Mesodermal cell (in vitro differentiated cells): ENCODE measurements around the gene GPR3.
"Not testable (repeated sequence)": the region's sequence is repeated elsewhere in the genome, so short reads cannot be mapped to it uniquely, and the experiment has no call there.

ENCODE experiments used
- H3K27ac ChIP-seq: 2 replicates; pipeline ENCODE4 v1.7.0; 2013; ENCODE audit warnings: mild to moderate bottlenecking, low read depth, low read length, moderate library complexity; ENCODE audit not compliant: severe bottlenecking
- H3K36me3 ChIP-seq: 2 replicates; pipeline ENCODE4 v1.7.1; 2013; ENCODE audit warnings: mild to moderate bottlenecking, low read length, moderate library complexity; ENCODE audit not compliant: control insufficient read depth, insufficient read depth
- H3K4me1 ChIP-seq: one replicate; pipeline ENCODE4 v1.7.1; 2013; ENCODE audit warnings: mild to moderate bottlenecking, low read length; ENCODE audit not compliant: insufficient read depth, control insufficient read depth, poor library complexity, severe bottlenecking
- H3K4me3 ChIP-seq: 2 replicates; pipeline ENCODE4 v1.7.0; 2013; ENCODE audit warnings: low read length, control low read depth, mild to moderate bottlenecking; ENCODE audit not compliant: insufficient read depth, poor library complexity, severe bottlenecking; ENCODE audit errors: extremely low read depth
- H3K9me3 ChIP-seq: 2 replicates; pipeline ENCODE4 v1.7.1; 2013; ENCODE audit warnings: mild to moderate bottlenecking, low read length, moderate library complexity; ENCODE audit not compliant: control insufficient read depth
- WGBS, 2 experiments: methylation state at CpG; one replicate each; pipeline ENCODE4 v1.1.5; 2013; ENCODE audit warnings: missing lambda C conversion rate in 2 of 2; ENCODE audit not compliant: insufficient coverage in 2 of 2; 5-methylcytosine and 5-hydroxymethylcytosine counted together

Gene GPR3

DNA sequence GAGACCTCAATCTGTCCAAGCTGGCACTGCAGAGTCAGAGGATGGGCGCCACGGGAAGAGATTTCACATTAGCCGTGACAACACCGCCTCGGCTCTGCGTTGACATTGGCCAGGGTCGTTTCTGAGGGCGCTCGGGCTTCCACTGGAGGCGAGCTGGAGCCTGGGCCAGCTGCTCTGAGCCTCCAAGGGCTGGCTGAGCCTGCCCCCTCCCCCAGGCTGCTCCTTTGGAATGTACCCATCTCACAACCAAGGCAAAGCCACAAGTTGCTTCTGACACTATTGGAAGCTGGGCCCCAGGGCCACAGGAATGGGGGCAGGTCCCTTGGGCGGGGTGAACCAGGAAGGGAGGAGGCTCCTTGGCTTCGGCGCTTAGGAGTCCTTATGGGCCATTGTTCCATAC, 12.7 kb downstream of the GPR3 start:
- 51 to 53% methylated on average over 12 of the region's 13 CpGs for WGBS, 2 experiments
- peak overlapping the region; percentile 59 for H3K27ac ChIP-seq
- no peak overlapping the region for H3K4me3 ChIP-seq
- H3K9me3 ChIP-seq, result no peaks in the 10 kb centered on the region
- H3K36me3 ChIP-seq, result peaks cover 53% of the 10 kb centered on the region
- H3K4me1 ChIP-seq, result peaks cover 38% of the 10 kb centered on the region

DNA sequence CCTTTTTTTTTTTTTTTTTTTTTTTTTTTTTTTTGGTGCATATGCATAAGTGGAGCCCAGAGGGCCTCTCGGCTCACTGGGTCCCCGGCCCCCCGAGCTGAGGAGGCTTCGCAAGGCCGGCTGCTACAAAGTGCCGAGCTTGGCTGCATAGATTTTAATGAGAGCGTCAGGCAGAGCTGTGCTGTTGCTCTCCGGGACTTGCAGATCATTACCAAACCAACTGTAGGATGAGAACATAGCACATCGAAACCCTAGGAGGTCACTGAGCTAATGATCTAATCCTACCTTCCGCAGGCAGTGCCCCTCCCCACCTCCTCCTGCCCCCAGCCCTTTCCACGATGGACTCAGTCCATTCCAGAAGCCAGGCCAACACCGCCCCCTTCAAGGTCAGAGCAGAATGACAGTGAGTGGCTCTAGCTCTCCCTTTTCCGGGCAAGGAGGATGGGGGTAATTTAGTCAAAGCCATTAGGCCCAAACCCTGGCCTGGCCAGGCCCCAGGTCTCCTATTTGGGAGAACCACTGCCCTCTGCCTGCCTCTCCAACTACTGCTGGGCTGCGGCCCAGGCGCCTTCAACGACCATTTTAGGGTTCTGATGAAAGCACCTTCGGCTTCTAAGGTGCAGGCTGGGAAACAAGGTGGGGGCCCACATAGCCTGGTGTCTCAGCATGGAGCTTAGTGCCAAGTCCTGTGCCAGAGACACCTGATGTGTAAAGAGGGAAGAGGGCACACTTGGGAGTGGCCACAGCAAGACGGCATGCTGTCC, 13.4 kb downstream of the GPR3 start:
- 53 to 61% methylated on average over 4 to 8 of the region's 18 CpGs for WGBS, 2 experiments
- peaks cover 38% of the 10 kb centered on the region for H3K4me1 ChIP-seq
- peak overlapping the region; percentile 59 for H3K27ac ChIP-seq
- H3K36me3 ChIP-seq, result peaks cover 59% of the 10 kb centered on the region
- not testable (repeated sequence) for H3K9me3 ChIP-seq, H3K4me3 ChIP-seq

DNA sequence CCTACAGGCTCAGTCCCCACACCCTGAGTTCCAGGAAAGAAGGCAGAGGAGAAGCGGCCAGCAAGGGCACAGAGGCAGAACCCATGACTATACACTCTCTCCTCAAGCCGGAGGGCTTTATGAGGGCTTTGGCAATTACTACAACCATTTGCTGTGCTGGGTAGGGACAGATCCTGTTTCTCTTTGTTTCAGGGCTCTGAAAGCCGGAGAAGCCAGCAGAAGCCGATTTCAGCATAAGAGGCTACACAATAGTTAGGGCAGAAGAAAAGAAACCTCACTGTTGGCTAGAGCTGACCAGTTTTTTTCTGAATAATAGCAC, 13.9 kb downstream of the GPR3 start:
- Histone ChIP-seq H3K4me3 (no peak overlapping the region), H3K27ac (peak overlapping the region; percentile 36), H3K36me3 (peaks cover 65% of the 10 kb centered on the region), H3K9me3 (no peaks in the 10 kb centered on the region), H3K4me1 (peaks cover 38% of the 10 kb centered on the region)
- WGBS, 2 experiments, result 74 to 94% methylated on average over 2 to 3 of the region's 4 CpGs

DNA sequence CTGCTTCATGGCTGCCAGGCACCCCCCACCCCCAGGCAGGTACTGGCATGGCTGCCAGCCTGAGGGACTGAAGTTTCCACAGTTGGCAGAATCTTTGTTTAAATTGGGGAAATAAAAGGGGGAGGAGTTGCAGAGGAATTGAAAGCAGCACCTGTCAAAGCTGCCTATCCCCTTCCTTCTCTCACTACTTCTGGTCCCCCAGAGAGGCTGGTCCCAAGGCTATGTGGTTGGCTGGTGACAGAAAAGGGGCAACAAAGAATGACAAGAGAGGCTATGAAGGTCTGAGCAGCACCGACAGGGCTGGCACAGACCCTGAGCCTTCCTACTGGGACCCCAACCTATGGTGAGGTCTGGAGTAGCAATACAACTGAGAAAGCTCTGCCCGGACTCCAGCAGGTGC, 14.4 kb downstream of the GPR3 start:
- 100% methylated on average over 2 of the region's 2 CpGs for WGBS, 2 experiments

DNA sequence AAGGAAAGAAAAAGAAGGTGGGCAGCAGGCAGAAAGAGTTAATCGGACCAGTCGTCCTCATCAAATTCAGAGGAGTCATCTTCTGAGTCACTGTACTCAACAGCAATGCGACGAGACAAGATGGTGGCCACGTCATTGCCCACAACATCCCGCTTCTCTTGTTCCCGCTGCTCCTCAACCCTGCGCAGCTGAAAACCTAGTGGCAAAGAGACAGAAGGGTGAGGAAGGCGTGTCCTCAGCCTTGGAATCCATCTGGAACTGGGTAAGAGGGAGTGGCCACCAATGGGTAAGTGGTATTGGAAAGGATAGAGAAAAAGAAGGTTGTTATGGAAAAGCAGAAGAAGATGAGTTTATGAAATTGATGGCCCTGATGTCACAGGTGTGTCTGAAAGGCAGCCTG, 15.7 kb downstream of the GPR3 start:
- H3K9me3 ChIP-seq, result no peaks in the 10 kb centered on the region
- H3K36me3 ChIP-seq, result peaks cover 78% of the 10 kb centered on the region
- peaks cover 34% of the 10 kb centered on the region for H3K4me1 ChIP-seq
- H3K27ac ChIP-seq, result no peak overlapping the region
- H3K4me3 ChIP-seq, result no peak overlapping the region
- 98% methylated on average over 6 to 9 of the region's 9 CpGs for WGBS, 2 experiments

More for the DNA sequence above, 14.4 kb downstream of the GPR3 start:
- peaks cover 38% of the 10 kb centered on the region for H3K4me1 ChIP-seq
- H3K27ac ChIP-seq, result peak overlapping the region; percentile 36
- not testable (repeated sequence) for H3K9me3 ChIP-seq, H3K4me3 ChIP-seq
- H3K36me3 ChIP-seq, result peaks cover 69% of the 10 kb centered on the region

DNA sequence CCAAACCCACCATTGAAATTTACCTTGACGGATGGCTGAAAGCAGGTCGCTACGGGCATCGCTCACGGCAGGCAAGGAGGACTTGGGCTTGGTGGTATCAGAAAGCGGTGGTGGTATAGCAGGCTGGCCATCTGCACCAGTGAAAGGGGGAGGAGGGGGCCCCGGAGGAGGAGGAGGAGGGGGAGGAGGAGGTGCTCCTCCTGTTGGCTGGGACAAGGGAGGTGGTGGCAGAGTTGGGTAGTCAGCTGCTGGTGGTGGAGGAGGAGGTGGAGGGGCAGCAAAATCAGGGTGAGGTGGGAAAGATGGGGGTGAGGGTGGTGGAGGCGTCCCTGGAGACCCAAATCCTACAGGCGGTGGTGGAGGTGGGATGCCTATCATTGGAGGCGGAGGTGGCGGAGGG, 17.2 kb downstream of the GPR3 start:
- WGBS, 2 experiments, result 80 to 97% methylated on average over 1 to 4 of the region's 11 CpGs
- H3K36me3 ChIP-seq, result peaks cover 80% of the 10 kb centered on the region

DNA sequence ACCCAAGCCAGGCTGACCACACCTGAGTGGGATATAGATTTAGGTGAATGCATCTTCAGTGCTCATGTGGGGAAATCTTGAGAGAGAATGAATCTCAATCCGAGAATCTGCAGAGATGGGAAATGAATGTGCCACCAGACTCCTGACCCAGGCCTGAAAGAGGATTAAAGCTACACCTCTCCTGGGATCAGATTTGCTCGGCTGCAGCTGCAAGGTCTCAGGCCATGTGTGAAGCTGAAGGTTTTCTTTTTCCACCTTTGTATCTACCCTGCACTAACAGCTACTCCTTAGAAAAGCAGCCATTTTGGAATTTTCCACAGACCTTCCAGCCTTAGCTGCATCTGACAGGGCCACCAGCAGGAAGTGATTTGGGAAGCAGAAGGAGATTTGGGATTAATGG, 18.3 kb downstream of the GPR3 start:
- Histone ChIP-seq H3K9me3 (no peaks in the 10 kb centered on the region), H3K27ac (no peak overlapping the region), H3K4me3 (no peak overlapping the region), H3K36me3 (peaks cover 86% of the 10 kb centered on the region), H3K4me1 (peaks cover 10% of the 10 kb centered on the region)
- WGBS, 2 experiments, result 100% methylated on average over 2 of the region's 2 CpGs

More for the DNA sequence above, 17.2 kb downstream of the GPR3 start:
- no peaks in the 10 kb centered on the region for H3K9me3 ChIP-seq
- peaks cover 20% of the 10 kb centered on the region for H3K4me1 ChIP-seq
- H3K27ac ChIP-seq, result no peak overlapping the region
- H3K4me3 ChIP-seq, result no peak overlapping the region

DNA sequence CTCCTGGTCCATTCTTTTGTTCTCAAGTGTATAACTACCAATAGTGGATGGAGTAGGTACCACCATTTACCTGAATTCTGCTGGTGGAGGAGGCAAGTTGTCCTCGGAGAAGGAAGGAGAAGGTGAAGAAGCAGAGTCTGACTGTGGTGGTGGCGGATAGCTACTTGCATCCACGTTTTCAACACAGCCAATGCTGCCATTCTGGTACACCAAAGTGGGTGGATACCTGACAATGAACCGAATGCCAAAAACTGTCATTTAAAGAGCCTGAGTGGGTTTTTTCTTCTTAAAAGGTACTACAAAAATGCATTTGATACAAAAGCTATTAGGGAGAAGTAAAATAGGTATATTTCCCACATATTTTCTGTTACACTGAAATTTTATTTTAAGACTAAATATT, 20.1 kb downstream of the GPR3 start:
- Histone ChIP-seq H3K27ac (no peak overlapping the region), H3K4me1 (no peaks in the 10 kb centered on the region), H3K4me3 (no peak overlapping the region), H3K9me3 (no peaks in the 10 kb centered on the region), H3K36me3 (peaks cover 97% of the 10 kb centered on the region)
- 92 to 97% methylated on average over 2 to 3 of the region's 4 CpGs for WGBS, 2 experiments

DNA sequence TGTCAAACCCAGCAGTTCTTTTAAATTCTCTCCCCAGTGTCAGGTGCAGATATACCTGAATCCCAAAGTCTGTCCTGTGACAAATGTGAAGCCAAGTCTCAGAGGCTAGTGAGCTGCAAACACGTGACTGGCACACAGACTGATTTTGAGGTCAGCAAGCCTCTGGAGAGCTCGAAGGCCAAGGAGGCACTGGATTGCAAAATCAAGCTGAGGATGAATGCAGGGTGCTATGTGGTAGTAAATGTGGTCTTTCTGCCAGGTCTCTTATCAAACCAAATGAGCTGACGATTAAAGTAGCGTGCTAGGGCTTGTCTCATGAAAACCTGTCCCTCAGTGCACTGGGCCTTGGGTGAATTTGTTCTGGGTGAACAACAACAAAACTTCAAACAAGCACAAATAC, 20.6 kb downstream of the GPR3 start:
- no peaks in the 10 kb centered on the region for H3K9me3 ChIP-seq
- H3K4me1 ChIP-seq, result peaks cover 4% of the 10 kb centered on the region
- 100% methylated on average over 2 of the region's 4 CpGs for WGBS, 2 experiments
- no peak overlapping the region for H3K27ac ChIP-seq
- peaks cover 96% of the 10 kb centered on the region for H3K36me3 ChIP-seq
- no peak overlapping the region for H3K4me3 ChIP-seq

DNA sequence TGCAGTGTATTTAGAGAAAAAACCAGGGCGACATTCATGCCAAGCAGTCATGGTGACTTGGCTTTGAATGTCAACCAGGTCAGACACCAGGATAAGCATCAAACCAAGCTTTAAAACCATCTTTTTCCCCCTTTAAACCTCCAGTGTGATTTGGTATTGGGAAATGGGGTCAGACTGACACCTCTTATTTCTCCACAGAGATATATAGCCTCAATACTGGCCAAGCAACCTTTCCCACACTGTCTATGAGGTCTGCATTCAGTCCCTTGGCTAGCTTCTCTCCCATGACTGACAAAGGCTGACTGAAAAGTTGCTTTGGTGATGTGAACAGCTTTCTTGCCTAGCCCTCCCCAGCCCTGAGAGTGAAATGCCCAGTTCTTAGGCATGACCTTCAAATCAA, 21.7 kb downstream of the GPR3 start:
- peaks cover 91% of the 10 kb centered on the region for H3K36me3 ChIP-seq
- H3K4me1 ChIP-seq, result peaks cover 13% of the 10 kb centered on the region
- H3K4me3 ChIP-seq, result no peak overlapping the region
- whole genome bisulfite sequencing, 2 experiments, result 80% methylated on average over 1 of the region's 1 CpG; no CpG with 5 or more reads in 1 of the 2 experiments
- no peaks in the 10 kb centered on the region for H3K9me3 ChIP-seq
- H3K27ac ChIP-seq, result no peak overlapping the region

DNA sequence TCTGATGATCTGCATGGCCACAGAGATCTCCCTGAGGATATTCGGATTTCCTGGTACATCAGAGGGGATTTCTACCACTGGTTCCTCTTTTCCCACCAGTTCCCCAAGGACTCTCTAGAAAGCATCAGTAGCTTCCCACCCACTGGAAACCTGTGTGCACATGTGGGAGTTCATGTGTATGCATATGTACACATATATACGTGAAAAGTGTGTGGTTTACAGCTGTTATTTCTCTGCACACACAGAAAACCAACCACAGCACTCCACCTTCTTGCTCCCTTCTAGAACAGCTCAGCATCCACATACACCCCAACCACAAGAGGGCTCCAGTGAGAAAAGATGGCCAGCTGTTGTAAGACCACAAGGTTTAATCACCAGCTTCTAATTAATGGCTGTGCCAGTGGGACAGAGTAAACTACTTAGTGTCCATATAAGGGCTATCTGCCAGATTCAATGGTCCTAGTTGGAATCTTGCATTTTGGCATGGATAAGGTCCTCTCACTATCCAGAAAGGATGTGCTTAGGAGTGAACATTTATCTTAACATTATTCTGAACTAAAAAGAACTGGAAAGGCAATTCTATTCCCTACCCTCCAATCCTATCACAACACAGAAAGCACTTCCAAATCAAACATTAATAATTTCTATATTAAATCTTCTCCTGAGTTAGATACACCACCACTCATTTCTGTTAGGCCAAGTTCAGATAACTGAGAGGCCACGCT, 24.1 kb downstream of the GPR3 start:
- Histone ChIP-seq H3K4me3 (no peak overlapping the region), H3K9me3 (no peaks in the 10 kb centered on the region), H3K4me1 (peaks cover 21% of the 10 kb centered on the region), H3K36me3 (peaks cover 69% of the 10 kb centered on the region), H3K27ac (no peak overlapping the region)
- WGBS, 2 experiments, result 86% methylated on average over 1 of the region's 3 CpGs; no CpG with 5 or more reads in 1 of the 2 experiments
